Medulla oblongata (tissue), 1 donor: ENCODE data around the gene SLC5A10.
"Not testable (repeated sequence)": the region's sequence is repeated elsewhere in the genome, so short reads cannot be mapped to it uniquely, and the experiment has no call there.

Experiments used
- DNase-seq: peaks from one replicate; pipeline ENCODE4 v3.0.0-alpha.2; 2015; ENCODE audit errors: extremely low spot score

The SLC5A10 gene

GRCh38 chr17:19040350-19040749 is 88.4 kb downstream of the SLC5A10 start:
- not testable (repeated sequence) for DNase-seq

GRCh38 chr17:19041871-19042270 is 89.9 kb downstream of the SLC5A10 start:
- not testable (repeated sequence) for DNase-seq

- not testable (repeated sequence) for DNase-seq
Observed at GRCh38 chr17:19042369-19042768, 90.4 kb downstream of the SLC5A10 start.

GRCh38 chr17:19043032-19043431 is 91.1 kb downstream of the SLC5A10 start:
- DNase-seq, result not testable (repeated sequence)

GRCh38 chr17:19044643-19045042 is 92.7 kb downstream of the SLC5A10 start:
- not testable (repeated sequence) for DNase-seq

- not testable (repeated sequence) for DNase-seq
Observed at GRCh38 chr17:19046782-19047375, 94.9 kb downstream of the SLC5A10 start, which contains the start of gene GRAP. Gene GRAP, minus strand, starts transcription at chr17:19046957. Its CDS starts 31 bp downstream, at chr17:19046926.

- DNase-seq, result not testable (repeated sequence)
Observed at GRCh38 chr17:19047510-19047909, 95.5 kb downstream of the SLC5A10 start.

- DNase-seq, result not testable (repeated sequence)
Observed at GRCh38 chr17:19048826-19049225, 96.9 kb downstream of the SLC5A10 start.

GRCh38 chr17:19055447-19055846 is 103.5 kb downstream of the SLC5A10 start:
- DNase-seq, result not testable (repeated sequence)

- DNase-seq, result not testable (repeated sequence)
Observed at GRCh38 chr17:19062009-19062717, 110.2 kb downstream of the SLC5A10 start.

- not testable (repeated sequence) for DNase-seq
Observed at GRCh38 chr17:19062718-19063325, 110.9 kb downstream of the SLC5A10 start.

GRCh38 chr17:19063326-19063956 is 111.5 kb downstream of the SLC5A10 start:
- not testable (repeated sequence) for DNase-seq

GRCh38 chr17:19064378-19064777 is 112.4 kb downstream of the SLC5A10 start:
- DNase-seq, result not testable (repeated sequence)

- DNase-seq, result not testable (repeated sequence)
Observed at GRCh38 chr17:19070318-19071168, 118.6 kb downstream of the SLC5A10 start.
